ENCODE data around the gene POU5F1.

- TF ChIP-seq CTCF (IDR thresholded peaks at IDR 0.05) = no peak
- no peak for TF ChIP-seq POLR2A (IDR thresholded peaks at IDR 0.05)
Observed at GRCh38 chr6:31138982-31139381, 31.5 kb downstream of the POU5F1 start, which contains the start of gene PSORS1C2.

All from adrenal gland (tissue), 5 donors.